Gastroesophageal sphincter (tissue), 4 donors: ENCODE results near the gene PRSS56. TPM values are rescaled to one million over a fixed set of nuclear protein-coding genes. Genes with fewer than 3 reads are reported as not detected.

Experiments used
- ATAC-seq: fragments of 150-250 bp; one replicate; pipeline ENCODE4 v1.9.1; 2016; ENCODE audit warnings: mild to moderate bottlenecking, moderate library complexity
- H3K27ac ChIP-seq, 4 donors: fragments of 200-600 bp; sonication (generic) in 3 of 4; 1 replicate in 3 of 4; 2 replicates in 1 of 4; pipeline ENCODE4 v1.5.1; 2016 to 2019
- H3K27me3 ChIP-seq: fragments of 200-600 bp; sonication (generic); one replicate; pipeline ENCODE4 v1.5.1; 2019
- H3K36me3 ChIP-seq, 2 donors: fragments of 200-600 bp; sonication (generic); one replicate each; pipeline ENCODE4 v1.5.1; 2019; ENCODE audit warnings: control low read depth in 1 of 2
- H3K4me1 ChIP-seq, 3 donors: fragments of 200-600 bp; sonication (generic); 1 replicate in 2 of 3; 2 replicates in 1 of 3; pipeline ENCODE4 v1.5.1; 2016 to 2019; ENCODE audit warnings: control low read depth in 2 of 3
- H3K4me3 ChIP-seq, 2 donors: fragments of 200-600 bp; sonication (generic); one replicate each; pipeline ENCODE4 v1.5.1; 2019; ENCODE audit warnings: mild to moderate bottlenecking in 1 of 2, moderate library complexity in 1 of 2
- H3K9me3 ChIP-seq, 3 donors: fragments of 200-600 bp; sonication (generic); one replicate each; pipeline ENCODE4 v1.5.1; 2017 to 2019; ENCODE audit warnings: control low read depth in 2 of 3
- EP300 ChIP-seq: sonication (generic); formaldehyde crosslinking; IDR thresholded peaks from one replicate; pipeline ENCODE4 v1.6.1; 2017; ENCODE audit warnings: antibody characterized with exemption, mild to moderate bottlenecking
- POLR2A ChIP-seq, 2 donors: fragments of 450-650 bp; IDR thresholded peaks; one replicate each; pipeline ENCODE4 v1.6.1; 2017; ENCODE audit warnings: antibody characterized with exemption in 2 of 2, mild to moderate bottlenecking in 2 of 2, moderate library complexity in 1 of 2
- POLR2AphosphoS5 ChIP-seq: sonication (generic); formaldehyde crosslinking; IDR thresholded peaks from one replicate; pipeline ENCODE4 v1.6.1; 2017; ENCODE audit warnings: antibody characterized with exemption
- whole genome bisulfite sequencing, 2 donors: methylation state at CpG; one replicate each; pipeline ENCODE4 v1.1.5; 2018; ENCODE audit warnings: low coverage in 1 of 2; 5-methylcytosine and 5-hydroxymethylcytosine counted together
- total RNA-seq, 4 donors: library from RNA; depleted of rRNA; stranded (reverse); fragments of >200 nt; gene quantifications; one replicate each; pipeline ENCODE4 v1.1.0, GENCODE V29; 2016
- TF ChIP-seq, protein P1 (sequence below), 4 experiments: fragments of 200-600 bp in 2 of 4; fragments of 450-650 bp in 2 of 4; sonication (generic) in 1 of 4; IDR thresholded peaks; one replicate each; pipeline ENCODE4 v1.5.1; 2017 to 2019; ENCODE audit warnings: antibody characterized with exemption in 4 of 4, mild to moderate bottlenecking in 2 of 4, moderate library complexity in 2 of 4

PRSS56 gene
- total RNA-seq, 4 donors from 2014 or later = not detected

DNA sequence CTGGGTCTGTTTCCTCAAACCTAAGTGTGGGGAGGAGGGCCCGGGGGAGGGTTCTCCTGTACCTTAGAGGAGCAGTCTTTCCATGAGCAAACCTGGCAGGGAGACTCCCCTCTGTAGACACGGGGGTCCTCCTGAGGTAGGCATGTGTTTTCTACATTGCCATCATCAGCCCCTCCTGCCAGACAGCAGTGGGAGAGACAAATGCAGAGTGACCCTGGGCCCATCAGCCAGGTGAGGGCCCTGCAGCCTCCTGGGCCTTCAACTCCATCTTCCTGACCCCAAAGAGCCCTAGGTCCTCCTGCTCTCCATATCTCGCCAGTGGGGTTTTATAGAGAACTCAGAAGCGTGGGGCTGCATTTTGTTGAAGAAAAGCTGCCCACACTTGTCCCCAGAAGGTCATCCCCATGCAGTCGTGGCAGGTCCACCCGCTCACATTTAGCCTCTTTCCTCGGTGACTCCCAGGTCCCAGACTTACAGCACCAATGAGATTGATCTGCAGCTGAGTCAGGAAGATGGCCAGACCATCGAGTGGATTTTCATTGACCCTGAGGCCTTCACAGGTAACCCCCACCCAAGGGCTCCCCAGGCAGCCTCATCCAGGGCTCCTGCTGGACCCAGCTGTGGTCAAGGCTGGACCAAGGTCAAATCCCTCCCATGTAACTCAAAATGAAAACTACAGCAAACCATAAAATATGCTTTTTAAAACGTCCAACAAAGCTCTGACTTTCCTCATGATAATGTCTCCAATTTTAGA, 21.9 kb downstream of the PRSS56 start:
- peaks cover 45% of the 10 kb centered on the region for H3K27me3 ChIP-seq
- H3K36me3 ChIP-seq = peaks cover 0 to 13% of the 10 kb centered on the region in 2 donors
- TF ChIP-seq POLR2AphosphoS5 (no peak), EP300 (no peak), POLR2A (IDR thresholded peaks at IDR 0.05) (no peak)
- TF ChIP-seq, protein P1, sequence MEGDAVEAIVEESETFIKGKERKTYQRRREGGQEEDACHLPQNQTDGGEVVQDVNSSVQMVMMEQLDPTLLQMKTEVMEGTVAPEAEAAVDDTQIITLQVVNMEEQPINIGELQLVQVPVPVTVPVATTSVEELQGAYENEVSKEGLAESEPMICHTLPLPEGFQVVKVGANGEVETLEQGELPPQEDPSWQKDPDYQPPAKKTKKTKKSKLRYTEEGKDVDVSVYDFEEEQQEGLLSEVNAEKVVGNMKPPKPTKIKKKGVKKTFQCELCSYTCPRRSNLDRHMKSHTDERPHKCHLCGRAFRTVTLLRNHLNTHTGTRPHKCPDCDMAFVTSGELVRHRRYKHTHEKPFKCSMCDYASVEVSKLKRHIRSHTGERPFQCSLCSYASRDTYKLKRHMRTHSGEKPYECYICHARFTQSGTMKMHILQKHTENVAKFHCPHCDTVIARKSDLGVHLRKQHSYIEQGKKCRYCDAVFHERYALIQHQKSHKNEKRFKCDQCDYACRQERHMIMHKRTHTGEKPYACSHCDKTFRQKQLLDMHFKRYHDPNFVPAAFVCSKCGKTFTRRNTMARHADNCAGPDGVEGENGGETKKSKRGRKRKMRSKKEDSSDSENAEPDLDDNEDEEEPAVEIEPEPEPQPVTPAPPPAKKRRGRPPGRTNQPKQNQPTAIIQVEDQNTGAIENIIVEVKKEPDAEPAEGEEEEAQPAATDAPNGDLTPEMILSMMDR (IDR thresholded peaks at IDR 0.05) = no peak

DNA sequence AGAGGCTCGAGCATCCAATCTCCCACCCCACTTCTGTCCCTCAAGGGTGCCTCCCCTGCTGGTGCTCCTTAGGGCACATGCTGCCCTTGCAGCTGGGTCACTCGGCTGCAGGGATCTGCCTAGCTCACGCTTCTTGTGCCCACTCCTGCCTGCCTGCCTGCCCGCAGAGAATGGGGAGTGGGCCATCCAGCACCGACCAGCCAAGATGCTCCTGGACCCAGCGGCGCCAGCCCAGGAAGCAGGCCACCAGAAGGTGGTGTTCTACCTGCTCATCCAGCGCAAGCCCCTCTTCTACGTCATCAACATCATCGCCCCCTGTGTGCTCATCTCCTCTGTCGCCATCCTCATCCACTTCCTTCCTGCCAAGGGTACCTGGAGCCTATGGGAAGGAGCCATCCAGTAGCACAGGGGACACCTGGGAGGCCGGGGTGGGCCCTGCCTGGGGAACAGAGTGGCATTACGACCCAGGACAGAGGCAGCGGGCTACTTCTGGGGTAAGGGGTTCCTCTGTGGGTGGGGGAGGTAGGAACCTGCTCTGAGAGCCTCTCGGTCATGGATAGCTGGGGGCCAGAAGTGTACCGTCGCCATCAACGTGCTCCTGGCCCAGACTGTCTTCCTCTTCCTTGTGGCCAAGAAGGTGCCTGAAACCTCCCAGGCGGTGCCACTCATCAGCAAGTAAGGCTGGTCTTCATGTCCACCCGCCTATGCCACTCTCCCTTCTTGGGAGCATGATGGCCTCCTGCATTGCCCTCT, 22.7 kb downstream of the PRSS56 start:
- ATAC-seq = no peak

More for the DNA sequence above, 21.9 kb downstream of the PRSS56 start:
- no peaks in the 10 kb centered on the region for H3K9me3 ChIP-seq
- no peak for ATAC-seq
- H3K4me1 ChIP-seq = no peaks in the 10 kb centered on the region
- 33 to 56% methylated on average over 1 to 3 of the region's 9 CpGs for WGBS, 2 donors
- H3K4me3 ChIP-seq = no peak overlapping the region
- no peak overlapping the region for H3K27ac ChIP-seq

DNA sequence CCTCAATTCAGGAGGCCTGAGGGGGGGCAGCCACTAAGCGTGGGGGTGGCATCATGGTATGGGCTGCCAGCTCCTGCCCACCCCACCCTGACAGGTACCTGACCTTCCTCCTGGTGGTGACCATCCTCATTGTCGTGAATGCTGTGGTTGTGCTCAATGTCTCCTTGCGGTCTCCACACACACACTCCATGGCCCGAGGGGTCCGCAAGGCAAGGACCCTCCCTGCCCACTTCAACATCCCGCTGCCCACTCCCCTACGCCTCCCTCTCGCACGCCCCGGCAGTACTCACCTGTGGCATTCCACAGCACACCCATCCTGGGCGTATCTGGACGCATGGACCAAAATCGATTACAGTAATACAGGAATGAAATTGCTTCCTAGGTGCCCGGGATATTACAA, 23.3 kb downstream of the PRSS56 start:
- H3K4me1 ChIP-seq = no peaks in the 10 kb centered on the region
- no peak overlapping the region for H3K4me3 ChIP-seq
- TF ChIP-seq EP300 (no peak), POLR2A (IDR thresholded peaks at IDR 0.05) (no peak), POLR2AphosphoS5 (no peak)
- TF ChIP-seq, protein P1 (IDR thresholded peaks at IDR 0.05) = no peak
- ATAC-seq = no peak
- peaks cover 0 to 18% of the 10 kb centered on the region in 2 donors for H3K36me3 ChIP-seq
- no peak overlapping the region for H3K27ac ChIP-seq
- peaks cover 32% of the 10 kb centered on the region for H3K27me3 ChIP-seq
- no peaks in the 10 kb centered on the region for H3K9me3 ChIP-seq
- 93 to 94% methylated on average over 8 to 12 of the region's 14 CpGs for WGBS, 2 donors

More for the DNA sequence above, 22.7 kb downstream of the PRSS56 start:
- Histone ChIP-seq H3K36me3 (peaks cover 0 to 18% of the 10 kb centered on the region in 2 donors), H3K9me3 (no peaks in the 10 kb centered on the region), H3K4me1 (no peaks in the 10 kb centered on the region), H3K27me3 (peaks cover 38% of the 10 kb centered on the region), H3K4me3 (no peak overlapping the region), H3K27ac (no peak overlapping the region)
- 40 to 94% methylated on average over 2 to 4 of the region's 20 CpGs for WGBS, 2 donors
- no peak for TF ChIP-seq POLR2AphosphoS5
- TF ChIP-seq EP300 = no peak
- TF ChIP-seq, protein P1 (IDR thresholded peaks at IDR 0.05) = no peak

DNA sequence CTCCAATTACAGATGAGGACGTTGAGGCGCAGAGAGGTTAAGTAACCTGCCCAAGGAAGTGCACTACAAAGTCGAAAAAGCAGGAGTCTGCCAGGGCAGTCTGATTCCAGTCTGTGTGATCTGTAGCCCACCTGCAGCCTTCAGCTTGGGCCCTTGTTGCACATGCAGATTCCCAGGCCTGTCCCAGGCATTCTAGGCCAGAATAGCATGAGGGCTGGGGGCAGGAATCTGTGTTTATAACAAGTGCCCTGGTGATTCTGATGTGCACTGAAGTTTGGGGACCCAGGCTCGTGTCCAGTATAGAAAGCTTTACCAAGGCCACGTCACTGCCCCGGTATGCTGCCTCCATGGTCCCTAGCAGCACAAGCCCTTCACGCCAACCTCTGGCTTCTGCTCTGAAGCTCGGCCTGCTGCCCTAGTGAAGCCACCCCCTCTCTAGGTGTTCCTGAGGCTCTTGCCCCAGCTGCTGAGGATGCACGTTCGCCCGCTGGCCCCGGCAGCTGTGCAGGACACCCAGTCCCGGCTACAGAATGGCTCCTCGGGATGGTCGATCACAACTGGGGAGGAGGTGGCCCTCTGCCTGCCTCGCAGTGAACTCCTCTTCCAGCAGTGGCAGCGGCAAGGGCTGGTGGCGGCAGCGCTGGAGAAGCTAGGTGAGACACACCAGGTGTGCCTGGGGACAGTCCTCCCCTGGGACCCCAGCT, 23.9 kb downstream of the PRSS56 start:
- WGBS, 2 donors = 83 to 95% methylated on average over 3 of the region's 19 CpGs
- no peak for TF ChIP-seq POLR2A (IDR thresholded peaks at IDR 0.05)
- no peak for TF ChIP-seq EP300
- TF ChIP-seq POLR2AphosphoS5 = no peak
- TF ChIP-seq, protein P1 (IDR thresholded peaks at IDR 0.05) = no peak
- Histone ChIP-seq H3K4me1 (no peaks in the 10 kb centered on the region), H3K27ac (no peak overlapping the region), H3K36me3 (peaks cover 0 to 18% of the 10 kb centered on the region in 2 donors), H3K4me3 (no peak overlapping the region), H3K9me3 (no peaks in the 10 kb centered on the region), H3K27me3 (peaks cover 26% of the 10 kb centered on the region)
- ATAC-seq = no peak
